IMR-90 (cell line): ENCODE results near the gene PHF20. TPM values are rescaled to one million over a fixed set of nuclear protein-coding genes. Genes with fewer than 3 reads are reported as not detected.

Source experiments
- ATAC-seq: fragments of 200-7000 bp; cut with Tn5 transposase; 2 replicates; pipeline ENCODE4 v1.9.1; 2020; ENCODE audit warnings: low read depth, mild to moderate bottlenecking, moderate library complexity
- BruUV-seq: library from RNA; stranded (reverse); fragments of 400-500 nt; replicated peaks from 2 replicates; lab custom pipeline; 2021; lab: Mats Ljungman, UMichigan
- CTCF ChIA-PET: fragments of 300-600 bp; formaldehyde crosslinking; extraction: SDS; loops from one replicate; lab custom pipeline; 2021; ENCODE audit warnings: antibody characterized with exemption; lab: Yijun Ruan, JAX
- POLR2A ChIA-PET: fragments of 300-600 bp; sonication (Branson Sonifier 250); formaldehyde crosslinking; loops from one replicate; lab custom pipeline; 2022; ENCODE audit warnings: antibody characterized with exemption; ENCODE audit not compliant: unreplicated experiment; lab: Charles Lee
- DNase-seq: peaks from one replicate; pipeline ENCODE4 v3.0.0; 2013
- H2AFZ ChIP-seq: replicated peaks from 2 replicates; pipeline ENCODE3; 2013; ENCODE audit warnings: low read length, mild to moderate bottlenecking; ENCODE audit not compliant: poor library complexity
- H2AK5ac ChIP-seq: 2 replicates; pipeline ENCODE4 v1.6.1; 2013; ENCODE audit warnings: low read depth, low read length, inconsistent platforms
- H2AK9ac ChIP-seq: replicated peaks from 2 replicates; pipeline ENCODE3; 2013; ENCODE audit warnings: mild to moderate bottlenecking, low read depth, low read length, moderate library complexity; ENCODE audit not compliant: poor library complexity
- H2BK120ac ChIP-seq: 2 replicates; pipeline ENCODE4 v1.6.1; 2013; ENCODE audit warnings: low read depth, low read length, inconsistent platforms
- H2BK15ac ChIP-seq: 3 replicates; pipeline ENCODE4 v1.6.1; 2013; ENCODE audit warnings: low read depth, low read length, inconsistent platforms
- H2BK20ac ChIP-seq: 2 replicates; pipeline ENCODE4 v1.6.1; 2013; ENCODE audit warnings: low read depth, mild to moderate bottlenecking, inconsistent platforms, low read length, moderate library complexity
- H2BK5ac ChIP-seq: 2 replicates; pipeline ENCODE4 v1.6.1; 2013; ENCODE audit warnings: mild to moderate bottlenecking, low read depth, low read length, inconsistent platforms; ENCODE audit not compliant: poor library complexity, severe bottlenecking
- H3K14ac ChIP-seq: replicated peaks from 2 replicates; pipeline ENCODE4 v1.6.1; 2013; ENCODE audit warnings: low read depth, low read length, inconsistent platforms
- H3K18ac ChIP-seq: 2 replicates; pipeline ENCODE4 v1.6.1; 2013; ENCODE audit warnings: low read depth, low read length, control low read depth
- H3K23ac ChIP-seq: 2 replicates; pipeline ENCODE4 v1.6.1; 2013; ENCODE audit warnings: low read depth, low read length, inconsistent platforms
- H3K27ac ChIP-seq: 2 replicates; pipeline ENCODE4 v1.5.1; 2013; ENCODE audit warnings: mild to moderate bottlenecking, control low read depth, low read length; ENCODE audit not compliant: insufficient read depth
- H3K27me3 ChIP-seq: 2 replicates; pipeline ENCODE4 v1.6.1; 2013; ENCODE audit warnings: low read length; ENCODE audit not compliant: control insufficient read depth, insufficient read depth
- H3K36me3 ChIP-seq: 2 replicates; pipeline ENCODE4 v1.6.1; 2013; ENCODE audit warnings: low read length, mixed read lengths; ENCODE audit not compliant: control insufficient read depth, insufficient read depth
- H3K4ac ChIP-seq: 2 replicates; pipeline ENCODE4 v1.6.1; 2013; ENCODE audit warnings: low read depth, low read length, inconsistent platforms
- H3K4me1 ChIP-seq: 2 replicates; pipeline ENCODE4 v1.6.1; 2013; ENCODE audit warnings: low read length, mixed read lengths; ENCODE audit not compliant: control insufficient read depth, insufficient read depth
- H3K4me2 ChIP-seq: 2 replicates; pipeline ENCODE4 v1.6.1; 2013; ENCODE audit warnings: low read depth, mild to moderate bottlenecking, control low read depth, low read length, moderate library complexity
- H3K4me3 ChIP-seq: 2 replicates; pipeline ENCODE4 v1.5.1; 2013; ENCODE audit warnings: low read depth, mild to moderate bottlenecking, control low read depth, low read length, moderate library complexity; ENCODE audit not compliant: insufficient read depth
- H3K56ac ChIP-seq: 2 replicates; pipeline ENCODE4 v1.6.1; 2013; ENCODE audit warnings: low read length, inconsistent platforms; ENCODE audit not compliant: insufficient read depth; ENCODE audit errors: extremely low read depth
- H3K79me1 ChIP-seq, 2 experiments: 2 replicates each; pipeline ENCODE4 v1.6.1; 2013; ENCODE audit warnings: low read length in 2 of 2, inconsistent platforms in 1 of 2, low read depth in 1 of 2
- H3K9ac ChIP-seq: 2 replicates; pipeline ENCODE4 v1.6.1; 2013; ENCODE audit warnings: low read depth, low read length, control low read depth
- H3K9me1 ChIP-seq: 2 replicates; pipeline ENCODE4 v1.6.1; 2013; ENCODE audit warnings: low read length, inconsistent platforms; ENCODE audit not compliant: insufficient read depth
- H3K9me3 ChIP-seq: 2 replicates; pipeline ENCODE4 v1.6.1; 2013; ENCODE audit warnings: low read length; ENCODE audit not compliant: control insufficient read depth, insufficient read depth
- H4K20me1 ChIP-seq: 2 replicates; pipeline ENCODE4 v1.6.1; 2013; ENCODE audit warnings: low read length, inconsistent platforms; ENCODE audit not compliant: insufficient read depth
- H4K5ac ChIP-seq: 2 replicates; pipeline ENCODE4 v1.6.1; 2013; ENCODE audit warnings: mild to moderate bottlenecking, low read depth, low read length, control low read depth
- H4K8ac ChIP-seq, 2 experiments: 2 replicates each; pipeline ENCODE4 v1.6.1; 2013; ENCODE audit warnings: low read depth in 2 of 2, low read length in 2 of 2, control low read depth in 1 of 2, inconsistent platforms in 1 of 2
- H4K91ac ChIP-seq: 2 replicates; pipeline ENCODE4 v1.6.1; 2013; ENCODE audit warnings: low read depth, low read length, inconsistent platforms; ENCODE audit not compliant: insufficient read depth
- CTCF ChIP-seq: conservative IDR thresholded peaks from 2 replicates; pipeline ENCODE4 v1.5.1; 2012; ENCODE audit warnings: mild to moderate bottlenecking, low read depth, low read length, improper control_type of control experiment
- MAFK ChIP-seq: IDR thresholded peaks from 2 replicates; pipeline ENCODE4 v1.6.1; 2012; ENCODE audit warnings: low read depth, low read length, improper control_type of control experiment
- POLR2A ChIP-seq: IDR thresholded peaks from 2 replicates; pipeline ENCODE4 v1.6.1; 2012; ENCODE audit warnings: mild to moderate bottlenecking, low read depth, low read length
- RFX5 ChIP-seq: IDR thresholded peaks from 2 replicates; pipeline ENCODE4 v1.8.0; 2012; ENCODE audit warnings: low read depth, mild to moderate bottlenecking, low read length, moderate library complexity
- WGBS, 2 experiments: methylation state at CpG; one replicate each; pipeline versions ENCODE4 v1.1.5 to v1.1.7; 2013; ENCODE audit warnings: missing lambda C conversion rate in 2 of 2; ENCODE audit not compliant: insufficient read length in 1 of 2; ENCODE audit errors: extremely low coverage in 2 of 2; 5-methylcytosine and 5-hydroxymethylcytosine counted together
- dilution Hi-C: fragments of 300-500 bp; cut with HindIII; formaldehyde crosslinking; loops from one replicate; pipeline ENCODE4 v1.14.3; 2018; ENCODE audit warnings: low sequenced_read_pairs; ENCODE audit not compliant: unreplicated experiment
- in situ Hi-C: fragments of 300-500 bp; cut with MboI; formaldehyde crosslinking; loops from 3 replicates; pipeline ENCODE4 v1.14.3; 2019; ENCODE audit warnings: low sequenced_read_pairs, inconsistent platforms, mixed read lengths
- intact Hi-C: fragments of 100-400 bp; cut with micrococcal nuclease; formaldehyde crosslinking; loops from 2 replicates; pipeline ENCODE4 v1.10.0; 2022
- polyA plus RNA-seq, 3 experiments: library from polyadenylated mRNA; depleted of rRNA; stranded (reverse); fragments of >200 nt; gene quantifications; 2 replicates each; pipeline ENCODE4 v1.2.3, GENCODE V29; 2012; ENCODE audit warnings: low replicate concordance in 1 of 3
- total RNA-seq: library from RNA; depleted of rRNA; stranded (reverse); fragments of >200 nt; gene quantifications from 2 replicates; pipeline ENCODE4 v1.2.3, GENCODE V29; 2012

Gene PHF20
- total and polyA plus RNA-seq, 2 of the 4 experiments (the other 2 are of a cell fraction): 22.0 to 22.5 TPM

- no peak overlapping the region for H2BK20ac ChIP-seq
- DNase-seq: no peak
- H3K18ac ChIP-seq: no peak overlapping the region
- no peak overlapping the region for H3K14ac ChIP-seq
- CTCF ChIA-PET: no interaction called here
- WGBS, 2 experiments: no CpG with 5 or more reads among the region's 15 CpGs
- H3K4me3 ChIP-seq: no peak overlapping the region
- no peak overlapping the region for H3K4ac ChIP-seq
- no peak overlapping the region for H2AK5ac ChIP-seq
- TF ChIP-seq POLR2A (no peak), MAFK (no peak), RFX5 (no peak), CTCF (no peak)
- no peak overlapping the region for H2BK120ac ChIP-seq
- no peak overlapping the region for H4K5ac ChIP-seq
- H3K4me1 ChIP-seq: peaks cover 6% of the 10 kb centered on the region
- no peak overlapping the region for H2BK5ac ChIP-seq
- H3K4me2 ChIP-seq: no peak overlapping the region
- no peak overlapping the region for H3K27ac ChIP-seq
- dilution Hi-C loops: no loop called here
- H3K9ac ChIP-seq: no peak overlapping the region
- no peak overlapping the region for H2AK9ac ChIP-seq
- POLR2A ChIA-PET: interaction anchor here (0.6 kb wide), 1 partner anchor 200 kb away, joined by 6 read pairs; no protein-coding TSS in a partner anchor
- H3K79me1 ChIP-seq: peaks cover 0 to 24% of the 10 kb centered on the region in 2 experiments; a peak in 2 of 4 replicates
- BruUV-seq: no TSS peak
- H3K9me1 ChIP-seq: peaks cover 3% of the 10 kb centered on the region
- ATAC-seq: no peak
- in situ Hi-C loops: no loop called here
- no peak overlapping the region for H2BK15ac ChIP-seq
- H4K20me1 ChIP-seq: peaks cover 85% of the 10 kb centered on the region
- H3K23ac ChIP-seq: no peak overlapping the region
- H3K9me3 ChIP-seq: no peaks in the 10 kb centered on the region
- intact Hi-C loops: no loop called here
- H2AFZ ChIP-seq: no peak overlapping the region
- H4K91ac ChIP-seq: no peak overlapping the region
- no peaks in the 10 kb centered on the region for H3K27me3 ChIP-seq
- no peak overlapping the region for H3K56ac ChIP-seq
- no peak overlapping the region for H4K8ac ChIP-seq
- H3K36me3 ChIP-seq: peaks cover 51% of the 10 kb centered on the region
Observed at GRCh38 chr20:35737865-35738333, 33.9 kb upstream of the PHF20 start.
